Epidermal melanocyte (primary cell): Measurements from ENCODE around the gene PRPF6.
"Not testable (repeated sequence)": the region's sequence is repeated elsewhere in the genome, so short reads cannot be mapped to it uniquely, and the experiment has no call there.

Source experiments
- DNase-seq: peaks from one replicate; pipeline ENCODE4 v3.0.0; 2011; ENCODE audit warnings: low spot score; ENCODE audit not compliant: insufficient read length

Gene PRPF6

DNA sequence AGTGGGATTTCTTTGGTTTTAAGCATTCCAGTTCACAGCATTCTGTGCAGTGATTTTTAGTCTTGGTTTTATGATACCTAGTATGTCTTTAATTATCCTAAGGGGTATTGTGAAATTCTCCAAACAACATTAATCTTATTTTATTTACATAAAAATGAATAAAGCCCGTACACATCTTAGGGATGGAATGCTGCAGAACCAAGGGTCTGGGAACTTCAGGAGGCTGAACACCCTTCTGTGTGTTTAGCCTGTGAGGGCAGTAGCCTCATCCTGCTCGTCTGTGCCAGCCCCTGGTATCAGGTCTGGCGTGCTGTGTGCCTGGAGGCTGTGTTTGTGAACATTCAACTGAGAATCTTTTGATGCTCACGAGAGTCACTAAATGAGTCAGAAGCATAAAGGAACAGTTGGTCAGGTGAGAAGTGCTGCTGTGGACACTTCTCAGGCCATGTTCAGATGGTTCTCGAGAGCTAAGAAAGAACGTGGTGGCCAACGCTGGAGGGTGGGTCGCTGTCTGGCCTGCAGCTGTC, 29.8 kb downstream of the PRPF6 start:
- DNase-seq, result peak; percentile 52

- no peak for DNase-seq
Observed at GRCh38 chr20:64011366-64011779, 30.4 kb downstream of the PRPF6 start.

DNA sequence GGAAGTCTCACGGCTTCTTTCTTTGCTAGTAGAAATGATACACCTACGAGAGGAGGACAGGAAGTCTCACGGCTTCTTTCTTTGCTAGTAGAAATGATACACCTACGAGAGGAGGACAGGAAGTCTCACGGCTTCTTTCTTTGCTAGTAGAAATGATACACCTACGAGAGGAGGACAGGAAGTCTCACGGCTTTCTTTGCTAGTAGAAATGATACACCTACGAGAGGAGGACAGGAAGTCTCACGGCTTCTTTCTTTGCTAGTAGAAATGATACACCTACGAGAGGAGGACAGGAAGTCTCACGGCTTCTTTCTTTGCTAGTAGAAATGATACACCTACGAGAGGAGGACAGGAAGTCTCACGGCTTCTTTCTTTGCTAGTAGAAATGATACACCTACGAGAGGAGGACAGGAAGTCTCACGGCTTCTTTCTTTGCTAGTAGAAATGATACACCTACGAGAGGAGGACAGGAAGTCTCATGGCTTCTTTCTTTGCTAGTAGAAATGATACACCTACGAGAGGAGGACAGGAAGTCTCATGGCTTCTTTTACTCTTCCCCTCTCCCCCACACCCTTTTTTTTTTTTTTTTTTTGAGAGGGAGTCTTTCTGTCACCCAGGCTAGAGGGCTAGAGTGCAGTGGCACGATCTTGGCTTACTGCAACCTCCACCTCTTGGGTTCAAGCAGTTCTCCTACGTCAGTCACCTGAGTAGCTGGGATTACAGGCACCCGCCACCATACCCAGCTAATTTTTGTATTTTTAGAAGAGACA, 31.6 kb downstream of the PRPF6 start:
- not testable (repeated sequence) for DNase-seq

GRCh38 chr20:64015635-64016034, 34.7 kb downstream of the PRPF6 start:
- DNase-seq, result no peak

- DNase-seq, result no peak
Observed at GRCh38 chr20:64021124-64021975, 40.4 kb downstream of the PRPF6 start.

DNA sequence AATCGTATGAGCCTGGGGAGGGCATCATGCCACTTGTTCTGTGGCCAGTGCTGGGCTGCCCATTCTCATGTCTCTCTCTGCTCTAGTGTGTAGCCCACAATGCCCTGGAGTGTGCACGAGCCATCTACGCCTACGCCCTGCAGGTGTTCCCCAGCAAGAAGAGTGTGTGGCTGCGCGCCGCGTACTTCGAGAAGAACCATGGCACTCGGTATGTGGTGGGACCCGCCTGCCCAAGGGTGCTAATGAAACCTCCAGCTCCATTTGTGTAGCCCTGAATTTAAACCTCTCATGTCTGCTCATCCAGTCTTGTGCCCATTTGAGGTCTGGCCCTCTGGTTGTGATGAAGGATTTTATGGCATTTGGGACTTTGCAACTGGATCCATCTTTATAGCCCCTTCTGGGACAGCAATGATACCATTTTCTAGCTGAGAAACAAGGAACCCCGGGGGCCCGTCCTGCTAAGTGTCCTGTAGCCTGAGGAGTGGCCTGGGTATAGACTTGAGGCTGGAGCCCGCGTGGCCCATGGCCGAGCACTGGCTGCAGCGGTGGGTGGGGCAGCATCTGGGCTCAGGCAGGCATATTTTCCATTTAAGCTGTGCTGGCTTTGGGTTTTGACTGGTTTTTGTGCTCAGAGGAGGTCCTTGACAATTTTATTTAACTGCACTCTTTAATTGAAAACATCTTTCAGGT, 41.9 kb downstream of the PRPF6 start:
- DNase-seq, result no peak

DNA sequence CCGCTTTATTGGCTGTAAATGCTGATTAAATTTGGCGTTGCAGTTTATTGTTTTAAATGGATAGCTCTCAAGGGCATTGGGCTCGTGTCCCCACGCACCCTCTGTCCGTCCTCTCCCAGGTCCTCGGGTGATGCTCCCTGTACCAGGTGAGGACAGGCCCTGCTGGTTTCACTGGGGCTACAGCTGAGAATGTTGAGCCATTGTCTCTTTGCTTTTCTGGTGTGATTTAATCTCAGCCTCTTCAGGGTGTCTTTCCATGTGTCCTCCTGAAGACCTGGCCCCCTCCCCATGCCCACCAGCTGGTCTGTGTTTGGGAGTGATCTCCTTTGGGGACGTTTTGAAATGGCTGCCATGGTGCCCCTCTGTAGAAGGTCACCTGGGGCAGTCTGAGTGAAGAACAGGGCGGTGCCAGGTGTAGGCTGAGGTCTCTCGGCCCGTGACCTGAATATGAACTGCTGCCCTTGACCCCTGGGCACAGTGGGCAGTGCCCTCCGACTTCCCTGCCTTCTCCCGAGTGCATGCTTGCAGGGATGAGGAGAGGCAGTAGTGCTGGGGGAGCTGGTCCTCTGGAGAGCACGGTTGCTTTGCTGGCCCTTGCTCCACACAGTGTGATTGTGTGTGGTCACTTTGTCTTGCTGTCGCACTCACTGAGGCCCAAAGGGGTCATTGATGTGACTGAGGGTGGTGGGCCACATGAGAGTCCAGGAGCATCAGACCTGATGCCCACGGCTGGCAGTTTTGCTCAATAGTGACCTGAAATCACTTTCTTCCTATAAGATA, 42.6 kb downstream of the PRPF6 start:
- DNase-seq, result no peak

DNA sequence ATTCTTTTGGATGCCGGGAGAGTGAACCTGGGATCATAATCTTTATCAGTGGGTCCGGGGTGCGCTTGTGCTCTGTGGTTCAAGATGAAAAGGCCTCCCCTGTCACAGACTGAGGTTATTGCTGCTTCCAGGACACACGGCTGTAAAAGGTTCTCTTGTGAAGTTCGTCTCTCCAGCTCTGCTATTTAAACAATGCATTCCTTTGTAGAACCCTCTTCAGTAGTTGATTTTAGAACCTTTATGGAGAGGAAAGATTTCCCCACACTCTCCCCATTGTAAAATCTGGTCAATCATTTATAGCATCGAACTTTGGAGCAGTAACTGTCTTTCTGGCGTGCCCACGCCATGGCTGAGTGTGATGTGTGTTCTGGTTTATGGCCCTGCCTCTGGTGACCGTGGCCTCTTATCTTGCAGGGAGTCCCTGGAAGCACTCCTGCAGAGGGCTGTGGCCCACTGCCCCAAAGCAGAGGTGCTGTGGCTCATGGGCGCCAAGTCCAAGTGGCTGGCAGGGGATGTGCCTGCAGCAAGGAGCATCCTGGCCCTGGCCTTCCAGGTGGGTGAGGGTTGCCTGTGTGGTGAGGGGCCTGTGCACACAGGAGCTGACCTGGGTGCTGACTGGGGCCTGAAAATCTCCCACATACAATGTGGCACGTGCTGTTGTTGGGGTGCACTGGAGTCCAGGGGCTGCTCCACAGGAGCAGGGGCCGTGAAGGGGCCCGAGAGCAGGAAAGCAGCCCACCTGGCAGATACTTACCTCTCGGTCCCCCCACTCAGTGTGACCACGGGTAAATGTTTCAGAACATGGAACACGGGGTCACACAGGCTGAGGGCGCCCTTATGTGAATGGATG, 43.4 kb downstream of the PRPF6 start:
- no peak for DNase-seq

DNA sequence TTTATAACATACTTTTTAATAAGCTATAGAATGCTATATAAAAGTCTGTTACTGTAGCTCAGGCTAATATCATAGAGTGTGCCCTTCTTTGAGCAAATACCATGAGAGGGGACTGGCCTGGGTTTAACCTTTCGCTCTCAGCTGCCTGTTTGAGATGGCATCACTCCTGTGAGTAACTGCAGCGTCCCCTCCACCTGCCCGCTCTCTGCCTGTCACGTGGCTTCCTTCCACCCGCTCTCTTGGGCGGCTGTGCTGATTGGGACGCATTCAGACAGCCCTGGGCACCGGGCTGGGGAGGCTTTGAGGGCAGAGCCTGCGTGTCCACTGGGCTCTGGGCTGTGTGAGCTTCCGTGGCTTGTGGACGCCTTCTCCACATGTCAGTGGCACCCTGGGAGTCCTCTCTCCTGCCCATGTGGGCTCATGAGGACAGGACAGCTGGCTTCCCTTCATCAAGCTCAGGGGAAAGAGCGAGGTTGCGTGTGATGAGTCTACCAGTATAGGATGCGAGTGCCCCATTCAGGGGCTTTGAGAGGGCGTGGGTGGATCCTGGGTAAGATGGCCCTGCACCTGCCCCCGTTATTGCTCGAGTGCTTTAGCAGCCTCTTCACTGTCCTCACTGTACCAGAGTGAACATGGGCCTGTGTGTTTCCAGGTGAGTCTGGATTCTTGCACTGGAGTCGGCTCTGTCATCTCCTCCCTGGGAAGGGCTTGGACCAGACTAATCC, 44.3 kb downstream of the PRPF6 start:
- DNase-seq, result no peak

DNA sequence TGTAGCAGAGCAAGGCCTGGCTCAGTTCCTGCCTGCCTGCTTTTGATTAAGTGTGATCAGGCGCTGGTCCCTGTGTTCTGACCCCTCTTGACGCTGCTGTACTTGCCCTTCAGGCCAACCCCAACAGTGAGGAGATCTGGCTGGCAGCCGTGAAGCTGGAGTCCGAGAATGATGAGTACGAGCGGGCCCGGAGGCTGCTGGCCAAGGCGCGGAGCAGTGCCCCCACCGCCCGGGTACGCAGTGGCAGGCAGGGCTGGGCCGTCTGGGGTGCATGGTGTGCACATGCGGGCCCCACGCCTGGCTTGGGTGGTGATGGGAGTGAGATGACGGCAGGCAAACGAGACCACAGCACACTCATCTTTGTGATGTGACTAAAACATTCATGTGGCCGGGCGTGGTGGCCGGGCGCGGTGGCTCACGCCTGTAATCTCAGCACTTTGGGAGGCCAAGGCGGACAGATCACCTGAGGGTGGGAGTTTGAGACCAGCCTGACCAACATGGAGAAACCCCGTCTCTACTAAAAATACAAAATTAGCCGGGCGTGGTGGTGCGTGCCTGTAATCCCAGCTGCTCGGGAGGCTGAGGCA, 45.0 kb downstream of the PRPF6 start:
- DNase-seq, result no peak

- DNase-seq, result no peak
Observed at GRCh38 chr20:64027981-64028685, 47.2 kb downstream of the PRPF6 start.

GRCh38 chr20:64029293-64030117, 48.6 kb downstream of the PRPF6 start:
- no peak for DNase-seq

GRCh38 chr20:64030371-64031134, 49.6 kb downstream of the PRPF6 start:
- DNase-seq, result no peak

GRCh38 chr20:64031822-64032314, 50.9 kb downstream of the PRPF6 start:
- DNase-seq, result no peak

- DNase-seq, result no peak
Observed at GRCh38 chr20:64032706-64033624, 52.0 kb downstream of the PRPF6 start.
